ENCODE measurements around the gene MYL2. TPM values are rescaled to one million over a fixed set of nuclear protein-coding genes. Genes with fewer than 3 reads are reported as not detected.

MYL2 gene
- total RNA-seq, 1 donor from 2014 or later: not detected

DNA sequence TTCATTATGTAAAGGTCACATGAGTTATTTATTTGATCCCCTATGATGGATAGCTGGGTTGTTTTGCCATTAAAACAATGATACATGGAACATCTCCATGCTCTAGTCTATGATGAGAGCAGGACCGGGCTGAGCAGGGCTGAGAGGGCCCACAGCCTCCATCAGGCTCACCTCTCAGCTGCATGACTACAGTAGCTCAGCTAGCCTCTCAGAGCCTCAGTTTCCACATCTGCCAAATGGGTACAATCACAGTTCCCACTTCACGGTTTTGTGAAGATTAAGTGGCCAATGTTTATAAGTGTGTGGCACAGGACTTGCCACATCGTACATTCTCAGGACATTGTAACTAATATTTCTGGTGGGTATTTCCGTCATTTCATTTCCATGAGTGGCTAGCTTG, 19.9 kb upstream of the MYL2 start:
- Histone ChIP-seq H3K27me3 (peaks cover 18% of the 10 kb centered on the region), H3K36me3 (no peaks in the 10 kb centered on the region), H3K27ac (no peak overlapping the region), H3K4me3 (no peak overlapping the region), H3K4me1 (no peaks in the 10 kb centered on the region), H3K9me3 (no peaks in the 10 kb centered on the region)
- ATAC-seq (no peak), DNase-seq (no peak)
- TF ChIP-seq, protein P1, sequence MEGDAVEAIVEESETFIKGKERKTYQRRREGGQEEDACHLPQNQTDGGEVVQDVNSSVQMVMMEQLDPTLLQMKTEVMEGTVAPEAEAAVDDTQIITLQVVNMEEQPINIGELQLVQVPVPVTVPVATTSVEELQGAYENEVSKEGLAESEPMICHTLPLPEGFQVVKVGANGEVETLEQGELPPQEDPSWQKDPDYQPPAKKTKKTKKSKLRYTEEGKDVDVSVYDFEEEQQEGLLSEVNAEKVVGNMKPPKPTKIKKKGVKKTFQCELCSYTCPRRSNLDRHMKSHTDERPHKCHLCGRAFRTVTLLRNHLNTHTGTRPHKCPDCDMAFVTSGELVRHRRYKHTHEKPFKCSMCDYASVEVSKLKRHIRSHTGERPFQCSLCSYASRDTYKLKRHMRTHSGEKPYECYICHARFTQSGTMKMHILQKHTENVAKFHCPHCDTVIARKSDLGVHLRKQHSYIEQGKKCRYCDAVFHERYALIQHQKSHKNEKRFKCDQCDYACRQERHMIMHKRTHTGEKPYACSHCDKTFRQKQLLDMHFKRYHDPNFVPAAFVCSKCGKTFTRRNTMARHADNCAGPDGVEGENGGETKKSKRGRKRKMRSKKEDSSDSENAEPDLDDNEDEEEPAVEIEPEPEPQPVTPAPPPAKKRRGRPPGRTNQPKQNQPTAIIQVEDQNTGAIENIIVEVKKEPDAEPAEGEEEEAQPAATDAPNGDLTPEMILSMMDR (IDR thresholded peaks at IDR 0.05): no peak
- intact Hi-C loops (cut with DNase I): no loop called here

DNA sequence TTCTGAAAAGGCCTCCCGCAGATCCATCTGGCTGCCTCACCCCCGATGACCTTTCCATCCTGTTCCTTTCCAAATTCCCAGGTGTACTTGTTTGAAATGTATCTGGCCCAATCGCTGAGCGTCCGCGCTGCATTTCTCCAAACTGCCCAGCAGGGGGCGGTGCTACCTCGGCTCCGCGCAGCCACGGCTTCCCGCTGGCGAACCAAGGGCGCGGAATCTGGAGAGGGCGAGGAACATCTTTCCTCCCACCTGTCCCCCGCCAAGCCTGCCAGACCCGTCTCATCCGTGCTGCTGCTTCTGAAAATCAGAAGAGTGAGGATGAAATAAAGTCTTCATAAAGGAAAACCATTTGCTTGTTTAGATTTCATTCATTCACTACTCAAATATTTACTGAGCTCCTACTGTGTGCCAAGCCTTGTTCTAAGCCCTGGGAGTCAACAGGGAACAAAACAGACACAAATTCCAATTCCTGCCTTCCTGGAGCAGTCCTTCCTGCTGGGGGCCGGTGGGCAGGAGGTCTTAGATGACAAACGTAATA, 16.8 kb upstream of the MYL2 start:
- Histone ChIP-seq H3K4me3 (no peak overlapping the region), H3K27me3 (peaks cover 21% of the 10 kb centered on the region), H3K4me1 (no peaks in the 10 kb centered on the region), H3K36me3 (no peaks in the 10 kb centered on the region), H3K9me3 (no peaks in the 10 kb centered on the region), H3K27ac (no peak overlapping the region)
- TF ChIP-seq, protein P1 (IDR thresholded peaks at IDR 0.05): peak; percentile 97
- intact Hi-C loops (cut with DNase I): loop anchor here (10.0 kb wide), 1 partner anchor 358 kb away; no protein-coding TSS in a partner anchor
- ATAC-seq: peak; percentile 86
- DNase-seq: peak; percentile 74

DNA sequence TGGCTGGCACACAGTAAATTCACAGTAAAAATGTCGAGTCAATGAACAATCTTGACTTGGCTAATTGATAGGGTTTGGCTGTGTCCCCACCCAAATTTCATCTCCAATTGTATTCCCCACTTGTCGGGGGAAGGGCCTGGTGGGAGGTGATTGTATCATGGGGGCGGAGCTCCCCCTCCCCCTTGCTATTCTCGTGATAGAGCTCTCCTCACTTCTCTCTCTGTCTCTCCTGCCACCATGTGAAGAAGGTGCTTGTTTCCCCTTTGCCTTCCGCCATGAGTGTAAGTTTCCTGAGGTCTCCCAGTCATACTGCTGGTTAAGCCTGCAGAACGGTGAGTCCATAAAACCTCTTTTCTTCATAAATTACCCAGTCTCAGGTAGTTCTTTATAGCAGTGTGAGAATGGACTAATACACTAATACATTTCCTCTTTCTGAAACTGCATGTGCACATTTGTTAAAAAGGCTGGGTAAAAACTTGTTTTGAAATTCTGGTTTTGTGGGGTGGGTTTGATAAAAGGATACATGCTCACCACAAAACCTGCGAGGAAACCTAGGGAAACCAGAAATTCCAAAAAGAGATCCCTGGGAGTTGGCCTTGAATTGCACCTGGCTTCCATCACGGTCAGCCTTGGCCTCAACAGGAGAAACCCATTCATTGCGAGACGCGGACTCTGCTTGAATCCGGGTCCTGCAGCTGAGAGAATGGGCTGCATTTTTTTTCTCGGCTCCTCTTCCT, 16.2 kb upstream of the MYL2 start:
- Histone ChIP-seq H3K36me3 (no peaks in the 10 kb centered on the region), H3K27ac (no peak overlapping the region), H3K4me3 (no peak overlapping the region), H3K4me1 (no peaks in the 10 kb centered on the region), H3K9me3 (no peaks in the 10 kb centered on the region), H3K27me3 (peaks cover 26% of the 10 kb centered on the region)
- intact Hi-C loops (cut with DNase I): loop anchor here (10.0 kb wide), 1 partner anchor 358 kb away; no protein-coding TSS in a partner anchor
- TF ChIP-seq, protein P1 (IDR thresholded peaks at IDR 0.05): no peak
- DNase-seq (no peak), ATAC-seq (no peak)

DNA sequence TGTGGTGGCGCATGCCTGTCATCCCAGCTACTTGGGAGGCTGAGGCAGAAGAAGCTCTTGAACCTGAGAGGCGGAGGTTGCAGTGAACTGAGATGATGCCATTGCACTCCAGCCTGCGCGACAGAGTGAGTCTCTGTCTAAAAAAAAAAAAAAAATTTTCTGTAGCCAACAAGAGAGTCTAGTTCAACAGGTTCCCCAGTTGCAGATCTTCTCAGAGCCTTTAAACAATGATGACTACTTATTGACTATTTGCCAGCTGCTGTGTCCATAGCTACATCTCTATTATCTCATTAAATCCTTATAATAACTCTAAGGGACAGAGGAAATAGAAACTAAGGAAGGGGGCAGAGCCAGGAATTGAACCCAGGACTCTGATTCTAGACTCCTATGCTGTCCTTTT, 15.2 kb upstream of the MYL2 start:
- no peaks in the 10 kb centered on the region for H3K4me1 ChIP-seq
- no peaks in the 10 kb centered on the region for H3K9me3 ChIP-seq
- DNase-seq (no peak), ATAC-seq (no peak)
- no peak overlapping the region for H3K4me3 ChIP-seq
- intact Hi-C loops (cut with DNase I): loop anchor here (10.0 kb wide), 1 partner anchor 359 kb away; no protein-coding TSS in a partner anchor
- H3K27ac ChIP-seq: no peak overlapping the region
- TF ChIP-seq, protein P1 (IDR thresholded peaks at IDR 0.05): no peak
- peaks cover 19% of the 10 kb centered on the region for H3K27me3 ChIP-seq
- no peaks in the 10 kb centered on the region for H3K36me3 ChIP-seq

DNA sequence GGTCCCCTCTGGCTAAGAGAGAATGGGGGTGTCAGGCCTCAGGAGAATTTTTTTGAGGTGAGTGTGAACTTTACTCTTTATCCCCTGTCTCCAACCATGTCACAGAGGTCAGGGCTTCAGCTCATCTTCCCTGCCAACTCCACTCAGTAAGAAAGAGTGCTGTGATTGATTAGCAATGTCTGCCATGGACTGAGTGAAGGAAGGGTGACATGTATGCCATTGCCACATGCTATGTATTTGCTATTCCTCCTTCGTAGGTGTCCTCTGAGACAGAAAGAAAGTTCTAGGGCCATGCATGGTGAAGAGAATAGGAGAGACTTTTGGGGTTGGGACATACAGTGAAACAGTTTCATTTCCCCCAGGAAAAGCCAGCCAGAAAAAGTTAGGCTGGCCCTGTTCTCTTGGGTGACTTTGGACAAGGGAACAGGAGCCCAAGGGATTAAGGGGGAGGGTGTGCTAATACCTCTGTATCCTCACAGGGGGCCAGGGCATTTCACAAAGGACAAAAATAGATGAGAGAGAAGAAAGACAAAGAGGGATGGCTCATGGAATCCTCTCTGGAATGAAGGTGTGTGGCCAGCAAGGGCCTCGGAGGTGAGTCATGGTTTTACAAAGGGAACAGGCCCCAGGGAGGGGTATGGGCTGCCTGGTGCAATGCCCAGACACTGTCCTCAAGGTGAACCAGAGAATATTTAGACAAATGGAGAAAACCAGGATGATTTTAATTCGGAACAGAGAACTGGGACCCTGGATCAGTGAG, 13.9 kb upstream of the MYL2 start:
- Histone ChIP-seq H3K9me3 (no peaks in the 10 kb centered on the region), H3K27me3 (peaks cover 12% of the 10 kb centered on the region), H3K4me1 (no peaks in the 10 kb centered on the region), H3K36me3 (no peaks in the 10 kb centered on the region), H3K27ac (no peak overlapping the region), H3K4me3 (no peak overlapping the region)
- ATAC-seq (no peak), DNase-seq (no peak)
- TF ChIP-seq, protein P1 (IDR thresholded peaks at IDR 0.05): no peak
- intact Hi-C loops (cut with DNase I): loop anchor here (10.0 kb wide), 1 partner anchor 361 kb away; no protein-coding TSS in a partner anchor

Measured in upper lobe of right lung (tissue), 1 donor.